GM18861 (cell line): ENCODE results near the gene PRKN.
A peak's percentile ranks its signal among the peaks of the same experiment; 100 is the strongest.

Experiments used
- ATAC-seq: cut with Tn5 transposase; IDR thresholded peaks from one replicate; pipeline ENCODE4 v1.9.1; 2021; ENCODE audit not compliant: unreplicated experiment

PRKN gene

DNA sequence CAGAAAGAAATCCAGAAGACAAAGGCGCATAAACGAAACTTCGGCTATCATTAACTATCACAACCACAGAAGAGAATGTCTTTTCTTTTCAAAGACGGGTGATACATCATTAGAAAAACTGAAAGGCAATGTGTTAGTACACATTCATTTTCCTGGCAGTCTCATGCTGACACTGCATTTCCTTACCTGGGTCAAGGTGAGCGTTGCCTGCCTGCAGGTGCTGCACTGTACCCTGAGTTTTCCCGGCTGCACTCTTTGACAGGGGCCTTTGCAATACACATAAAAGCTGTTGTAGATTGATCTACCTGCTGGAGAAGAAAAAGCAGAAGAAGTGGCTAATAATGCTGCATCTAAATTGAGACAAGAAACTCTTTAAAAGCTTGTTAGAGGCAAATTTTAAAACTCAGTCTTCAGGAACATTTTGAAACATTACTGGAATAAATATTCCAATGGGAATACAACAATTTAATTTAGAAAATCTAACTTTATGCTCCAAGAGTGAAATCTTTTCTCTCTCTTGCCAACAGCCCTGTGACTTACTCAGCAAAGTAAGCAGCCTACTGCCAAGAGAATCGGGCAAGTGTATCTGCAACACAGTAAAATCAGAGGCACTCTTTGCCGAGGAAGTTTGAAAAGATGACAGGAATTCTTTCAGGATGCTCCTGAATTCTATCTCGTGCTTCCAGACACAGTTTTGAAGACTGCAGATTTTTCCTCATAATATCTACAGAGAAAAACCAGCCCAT lies 526.4 kb downstream of the PRKN start:
- no peak for ATAC-seq

DNA sequence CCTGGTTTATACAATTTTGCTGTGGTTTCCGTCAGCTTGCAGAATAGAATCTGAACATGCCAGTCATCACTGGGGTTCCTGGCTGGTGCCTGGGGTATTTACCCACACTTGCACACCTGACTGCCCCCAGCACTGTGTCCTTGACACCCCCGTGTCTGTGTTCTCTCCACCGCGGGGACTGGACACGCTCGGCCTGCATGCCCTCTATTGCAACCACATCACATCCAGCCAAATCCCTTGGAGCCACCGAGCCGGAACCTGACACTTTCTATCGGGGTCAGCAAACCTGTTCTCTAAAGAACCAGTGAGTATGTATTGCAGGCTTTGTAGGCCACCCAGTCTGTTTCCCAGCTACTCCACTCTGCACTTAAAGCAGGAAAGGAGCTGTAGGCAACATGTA lies 527.5 kb downstream of the PRKN start:
- ATAC-seq, result no peak

DNA sequence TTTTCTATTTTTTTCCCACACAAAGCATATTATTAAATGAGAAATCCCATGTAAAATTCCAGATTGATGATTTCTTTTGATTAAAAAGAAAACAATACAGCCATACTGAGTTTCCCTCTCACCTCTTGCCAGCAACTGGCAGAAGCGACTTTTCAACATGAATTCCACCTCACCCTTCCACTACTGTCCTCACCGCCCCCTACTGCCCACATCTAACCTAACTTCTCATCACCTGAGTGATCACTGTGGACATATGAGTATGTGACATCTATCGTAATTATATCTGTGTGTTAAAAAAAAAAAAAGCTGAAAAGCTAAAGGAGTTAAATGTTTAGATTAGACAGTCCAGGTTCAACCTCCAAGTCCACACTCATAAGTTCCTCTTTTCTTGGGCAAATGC lies 528.6 kb downstream of the PRKN start:
- ATAC-seq, result no peak

DNA sequence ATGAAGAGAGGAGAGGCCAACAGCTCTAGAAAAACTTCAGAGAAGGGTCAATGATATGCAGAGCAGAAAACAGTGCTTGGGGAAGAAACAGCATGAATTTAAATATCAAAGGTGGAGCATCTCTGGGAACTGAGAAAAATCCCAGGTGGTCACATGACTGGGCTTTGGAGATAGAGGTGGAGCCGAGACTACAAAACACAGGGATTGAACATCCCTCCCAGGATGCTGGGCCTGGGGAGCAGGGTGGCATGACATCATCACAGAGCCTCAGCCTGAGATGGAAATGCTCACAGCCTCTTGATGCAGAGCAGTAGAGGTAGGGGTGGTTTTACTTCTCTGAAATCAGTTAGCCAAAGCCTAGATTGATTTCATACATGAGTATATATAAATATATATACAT lies 529.5 kb downstream of the PRKN start:
- no peak for ATAC-seq

DNA sequence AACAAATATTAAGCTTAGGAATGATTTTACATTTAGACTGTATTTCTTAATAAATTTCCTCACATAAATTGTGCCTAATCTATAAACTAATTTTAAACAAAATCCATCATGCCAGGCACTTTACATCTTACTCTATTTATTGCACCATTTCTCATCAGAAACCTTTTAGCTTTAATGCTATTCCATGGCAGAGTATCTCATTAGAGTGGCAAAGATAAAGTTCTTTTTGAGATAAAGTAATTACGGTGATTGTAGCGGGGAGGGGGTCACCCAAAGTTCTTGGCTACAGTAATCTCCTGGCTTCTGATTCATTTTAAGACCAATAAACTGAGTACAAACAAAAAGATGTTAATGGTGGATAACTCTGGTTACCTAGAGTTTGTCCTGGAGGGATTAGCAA lies 532.1 kb downstream of the PRKN start:
- ATAC-seq, result no peak

DNA sequence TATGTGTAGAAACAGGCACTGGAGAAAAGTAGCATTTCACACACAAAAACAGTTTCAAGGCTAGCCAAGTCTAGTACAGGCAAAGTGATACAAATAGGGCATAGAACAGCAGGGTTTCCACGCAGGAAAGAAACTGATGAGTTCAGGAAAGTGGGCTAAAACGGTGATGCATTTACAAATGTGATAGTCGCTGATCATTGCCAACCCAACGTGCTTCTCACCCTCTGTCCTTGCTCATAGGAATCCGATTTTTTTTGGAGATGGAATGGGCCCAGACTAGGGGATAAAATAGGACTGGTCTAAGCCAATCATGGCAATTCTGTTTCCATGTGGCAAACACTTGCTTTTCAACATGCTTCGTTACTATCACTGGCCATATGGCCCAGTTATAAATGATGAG lies 536.6 kb downstream of the PRKN start:
- ATAC-seq, result no peak

DNA sequence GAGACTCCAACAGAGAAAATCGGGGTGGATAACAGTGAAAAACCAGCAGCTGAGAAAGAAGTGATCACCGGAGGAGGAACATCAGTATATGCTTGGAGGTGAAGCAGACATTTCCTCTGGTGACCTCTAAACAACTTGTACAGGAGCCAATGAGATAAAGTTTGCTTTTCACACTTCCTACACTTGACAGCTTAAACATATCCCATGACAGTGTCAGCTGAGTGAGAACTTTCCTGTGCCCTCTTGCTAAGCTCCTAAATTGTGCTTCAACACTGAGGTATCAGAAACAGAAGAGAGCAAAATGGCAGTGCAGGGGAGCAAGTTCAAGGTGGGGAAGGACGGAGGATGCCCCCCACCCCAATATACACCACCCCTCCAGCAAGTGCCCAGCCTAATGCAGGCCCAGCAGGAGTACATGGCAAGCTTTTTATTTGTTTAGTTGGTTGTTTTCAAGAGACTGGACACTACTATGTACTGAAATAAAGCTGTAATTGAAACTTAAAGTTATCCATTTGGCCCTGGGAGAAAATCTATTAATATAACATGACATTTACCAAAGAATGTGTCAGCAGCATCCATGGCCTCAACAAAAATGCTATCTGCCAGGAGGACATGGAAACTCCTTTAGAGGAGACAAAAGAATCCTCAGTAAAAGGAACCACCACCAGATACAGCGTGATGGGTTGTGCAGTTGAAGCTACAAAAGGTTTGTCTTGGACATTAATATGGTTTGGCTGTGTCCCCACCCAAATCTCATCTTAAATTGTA lies 540.2 kb downstream of the PRKN start:
- no peak for ATAC-seq

DNA sequence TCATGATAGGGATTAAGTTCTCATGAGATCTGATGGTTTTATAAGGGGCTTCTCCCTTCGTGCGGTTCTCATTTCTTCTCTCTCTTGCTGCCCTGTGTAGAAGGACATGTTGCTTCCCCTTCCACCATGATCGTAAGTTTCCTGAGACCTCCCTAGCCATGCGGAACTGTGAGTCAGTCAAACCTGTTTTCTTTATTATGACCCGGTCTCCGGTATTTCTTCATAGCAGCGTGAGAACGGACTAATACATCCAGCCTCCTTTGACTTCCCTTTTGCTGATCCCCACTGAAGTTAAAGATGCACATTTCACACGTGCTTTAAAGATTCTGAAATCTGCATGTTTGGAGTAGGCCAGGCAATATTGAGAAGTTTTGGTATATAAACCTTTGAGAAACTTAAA lies 543.1 kb downstream of the PRKN start:
- ATAC-seq, result no peak

DNA sequence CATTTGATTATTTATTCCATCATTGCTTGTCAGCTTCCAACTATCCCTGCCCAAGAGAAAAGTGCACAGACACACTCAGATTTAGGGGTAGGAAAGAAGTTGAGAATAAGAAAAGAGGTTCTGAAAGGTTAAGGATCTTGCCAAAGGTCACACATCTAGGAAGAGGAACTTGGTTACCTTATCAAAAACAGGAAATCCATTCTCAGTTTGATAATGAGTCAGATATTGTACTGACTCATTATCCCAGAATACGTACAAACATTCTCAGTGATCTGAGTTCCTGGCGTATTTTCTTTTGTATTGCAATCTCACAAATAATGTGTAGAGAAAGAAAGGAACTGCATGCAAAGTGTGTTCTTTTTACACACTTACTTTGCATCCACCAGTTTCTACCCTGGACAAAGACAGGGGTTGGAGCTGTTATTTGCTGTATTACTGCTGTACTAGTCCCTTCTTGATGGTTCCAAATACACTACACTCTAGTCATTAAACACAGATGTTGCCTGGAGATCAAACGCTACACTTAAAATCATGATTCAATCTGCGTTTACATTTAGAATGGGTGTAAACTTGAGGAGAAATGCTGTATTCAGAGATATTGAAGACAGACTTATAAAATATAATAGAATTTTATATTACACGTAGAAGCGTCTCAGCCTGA lies 545.7 kb downstream of the PRKN start:
- ATAC-seq, result no peak

DNA sequence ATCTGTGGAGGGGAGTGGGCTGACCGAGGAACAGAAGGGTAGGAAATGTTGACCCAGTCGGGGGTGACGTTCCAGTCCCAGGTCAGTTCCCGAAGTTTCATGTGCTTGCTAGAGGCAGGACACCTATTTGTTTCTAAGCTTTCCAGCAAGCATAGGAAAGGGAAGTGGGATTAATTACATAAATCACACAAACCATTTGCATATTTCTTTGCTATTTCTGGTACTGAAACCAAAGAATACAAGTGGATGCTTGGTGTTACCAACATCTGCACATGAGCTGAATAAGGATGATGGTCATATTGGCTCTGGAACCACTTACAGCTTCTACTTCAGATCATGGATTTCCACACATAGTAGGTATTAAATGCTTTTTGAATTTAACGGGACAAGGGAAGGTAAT lies 546.5 kb downstream of the PRKN start:
- ATAC-seq, result no peak

DNA sequence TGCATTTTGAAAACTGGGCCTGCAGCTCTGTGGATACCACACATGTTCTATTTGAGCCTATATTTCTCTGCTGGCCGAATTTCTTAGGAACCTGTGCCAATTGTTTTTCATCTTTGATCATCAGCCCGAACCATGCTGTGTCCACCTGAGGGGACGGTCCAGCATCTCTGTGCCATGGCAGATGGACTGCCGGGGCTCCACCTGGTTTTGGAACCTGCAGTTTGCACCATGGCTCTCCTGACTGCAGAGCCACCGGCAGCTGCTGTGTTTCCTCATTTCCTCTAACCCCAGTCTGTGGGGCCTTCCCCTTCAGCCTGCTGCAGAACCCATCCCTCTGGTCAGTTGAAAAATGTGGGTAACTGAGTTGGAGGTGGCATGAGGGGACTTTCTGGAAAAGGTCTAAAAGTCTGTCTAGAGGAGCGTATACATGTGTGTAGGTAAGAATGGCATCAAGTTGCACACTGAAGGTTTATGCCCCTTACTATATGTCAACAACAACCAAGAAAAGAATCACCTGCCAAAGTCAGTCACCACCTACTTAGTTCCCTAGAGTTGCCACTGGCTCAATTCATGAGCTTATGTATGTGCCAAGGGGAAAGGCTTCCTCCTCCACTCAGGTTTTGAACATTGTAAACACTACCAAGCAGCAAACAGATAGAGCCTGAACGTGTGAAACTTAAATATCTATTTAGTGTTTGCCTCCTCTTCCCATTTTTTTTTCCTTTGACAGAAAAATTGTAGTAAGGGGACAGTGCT lies 548.2 kb downstream of the PRKN start:
- no peak for ATAC-seq

DNA sequence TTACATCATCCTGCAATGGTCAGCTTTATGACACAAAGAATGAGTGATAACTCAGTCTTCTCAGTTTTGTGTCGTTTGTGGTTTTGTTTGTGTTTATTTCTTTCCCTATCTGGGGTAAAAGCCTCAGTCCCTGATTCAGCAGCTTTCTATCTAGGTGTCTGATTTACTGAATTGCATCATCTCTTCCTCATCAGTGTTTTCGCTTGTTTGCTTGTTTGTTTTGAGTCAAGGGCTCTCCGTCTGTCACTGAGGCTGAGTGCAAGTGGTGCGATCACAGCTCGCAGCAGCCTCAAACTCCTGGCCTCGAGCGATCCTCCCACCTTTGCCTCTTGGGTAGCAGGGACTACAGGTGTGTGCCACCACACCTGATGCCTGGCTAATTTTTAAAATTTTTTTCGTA lies 548.9 kb downstream of the PRKN start:
- no peak for ATAC-seq

DNA sequence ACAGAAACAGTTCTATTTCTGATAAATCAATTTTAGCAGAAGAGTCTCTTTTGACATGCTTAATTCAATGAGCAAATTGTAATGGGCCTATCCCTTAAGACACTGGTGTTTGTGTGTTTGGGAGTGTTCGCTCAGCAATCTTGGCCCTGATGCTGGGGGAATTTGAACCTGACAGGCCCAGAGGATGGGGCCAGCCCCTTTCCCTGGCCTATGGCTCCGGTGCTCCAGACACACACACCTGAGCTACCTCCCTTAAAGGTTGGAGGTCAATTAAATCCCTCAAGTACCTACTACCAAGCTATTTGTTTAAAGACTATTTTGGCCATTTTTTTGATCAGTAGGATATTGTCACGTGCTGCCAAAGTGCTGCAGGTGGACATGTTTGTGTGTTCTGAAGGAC lies 549.3 kb downstream of the PRKN start:
- no peak for ATAC-seq

DNA sequence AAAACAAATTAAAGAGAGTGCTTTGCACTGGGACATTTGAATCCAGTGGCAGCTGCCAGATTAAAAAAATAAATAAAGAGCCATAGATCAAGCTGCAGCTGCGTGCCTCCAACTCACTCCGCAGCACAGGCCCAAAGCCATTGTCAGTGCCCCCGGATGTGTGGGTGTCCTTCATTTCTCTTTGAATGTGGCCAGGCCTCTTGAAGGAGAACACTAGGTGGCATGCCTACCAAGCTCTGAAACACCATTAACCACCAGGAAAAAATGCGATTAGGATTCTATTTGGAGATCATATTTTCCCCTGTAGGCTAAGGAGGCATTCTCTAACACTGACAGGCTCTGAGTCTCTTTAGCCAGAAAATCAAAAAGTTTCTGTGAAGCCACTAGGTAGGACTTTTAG lies 549.8 kb downstream of the PRKN start:
- ATAC-seq, result no peak

DNA sequence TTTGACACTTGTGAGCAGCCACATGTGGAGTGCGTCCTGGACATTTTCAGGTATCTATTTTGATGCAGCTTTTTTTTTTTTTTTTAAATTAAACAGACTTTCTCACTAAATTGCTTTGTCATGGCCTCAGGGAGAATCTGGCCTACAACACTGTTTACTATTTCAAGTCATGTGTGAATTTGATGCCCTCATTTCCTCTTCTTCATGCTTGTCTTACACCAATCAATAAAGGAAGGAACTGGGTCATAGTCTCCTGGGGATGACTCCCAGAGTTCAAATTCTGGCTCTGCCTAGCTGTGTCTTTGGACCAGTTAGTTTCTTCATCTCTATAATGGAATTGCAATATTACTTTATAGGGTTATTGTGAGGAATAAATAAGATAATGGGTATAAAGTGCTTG lies 554.1 kb downstream of the PRKN start:
- no peak for ATAC-seq

DNA sequence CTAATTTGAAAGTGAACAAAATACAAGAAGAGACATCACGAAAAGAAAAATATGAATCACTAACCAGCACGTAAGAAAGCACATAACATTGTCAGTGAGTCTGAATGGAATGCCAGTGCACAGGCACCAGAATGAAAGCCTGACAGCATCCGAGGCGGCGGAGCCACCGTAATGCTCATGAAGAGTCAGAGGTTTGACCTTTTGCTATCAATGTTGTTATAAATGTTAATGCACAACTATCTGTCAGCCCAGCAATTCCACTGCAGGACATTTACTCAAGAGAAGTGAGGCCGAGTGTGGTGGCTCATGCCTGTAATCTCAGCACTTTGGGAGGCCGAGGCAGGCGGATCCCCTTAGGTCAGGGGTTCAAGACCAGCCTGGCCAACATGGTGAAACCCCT lies 562.1 kb downstream of the PRKN start:
- ATAC-seq, result no peak

DNA sequence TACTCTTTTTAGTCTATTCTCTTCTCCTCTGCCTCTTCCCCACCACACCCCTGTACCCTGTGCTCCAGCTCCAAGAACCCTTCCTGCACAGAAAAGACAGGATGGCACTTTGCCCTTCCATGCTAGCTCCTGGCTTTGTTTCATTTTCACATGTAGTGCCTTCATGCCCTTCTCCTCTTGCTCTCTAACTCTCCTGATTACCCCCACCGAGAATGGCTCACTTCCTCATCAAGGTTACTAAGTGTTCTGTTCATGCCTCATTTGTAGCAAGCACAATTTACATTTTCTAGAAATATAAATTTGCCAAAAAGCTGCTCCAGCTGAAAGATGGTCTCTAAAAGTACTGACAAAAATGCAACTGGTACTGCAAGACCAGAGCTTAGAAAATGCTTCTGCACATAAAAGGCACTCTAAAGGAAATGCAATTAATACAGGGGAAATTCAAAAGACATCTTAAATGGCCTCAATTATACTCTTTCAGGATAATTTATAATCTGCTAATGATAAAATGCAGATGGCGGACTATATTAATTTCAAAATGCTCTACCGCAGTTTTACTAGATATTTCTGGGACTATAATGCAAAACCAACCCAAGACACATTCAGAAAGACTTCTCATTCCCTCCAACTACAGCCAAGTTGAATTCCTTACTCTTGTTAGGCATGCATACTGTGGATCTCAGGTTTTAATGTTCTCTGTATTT lies 570.2 kb downstream of the PRKN start:
- peak; percentile 98 for ATAC-seq

DNA sequence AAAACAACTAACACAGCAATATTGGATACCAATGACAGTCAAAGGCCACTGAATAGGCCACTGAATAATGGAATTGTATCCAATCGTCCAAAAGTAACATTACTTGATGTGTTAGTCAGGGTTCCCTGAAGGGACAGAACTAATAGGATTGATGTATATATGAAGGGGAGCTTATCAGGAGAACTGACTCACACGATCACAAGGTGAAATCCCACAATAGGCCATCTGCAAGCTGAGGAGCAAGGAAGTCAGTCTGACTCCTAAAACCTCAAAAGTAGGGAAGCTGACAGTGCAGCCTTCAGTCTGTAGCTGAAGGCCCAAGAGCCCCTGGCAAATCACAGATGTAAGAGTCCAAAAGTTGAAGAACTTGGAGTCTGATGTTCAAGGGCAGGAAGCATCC lies 571.4 kb downstream of the PRKN start:
- ATAC-seq, result no peak

DNA sequence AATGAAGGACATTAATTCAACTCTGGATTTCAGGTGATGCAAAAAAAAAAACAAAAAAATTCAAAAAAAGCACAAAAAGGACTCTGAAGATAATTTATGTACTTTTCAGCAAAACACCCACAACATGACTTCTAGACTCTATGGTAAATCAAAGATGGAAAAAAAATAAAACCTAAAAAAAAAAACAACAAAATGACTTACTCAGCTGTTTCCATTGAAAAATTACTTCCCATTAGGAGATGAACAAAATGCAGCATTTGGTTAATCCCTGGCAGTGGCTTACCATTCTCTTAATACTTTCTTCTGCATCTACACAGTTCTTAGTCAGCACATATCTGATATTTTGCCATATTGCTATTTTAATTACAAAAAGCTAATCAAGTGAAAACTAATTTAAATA lies 572.6 kb downstream of the PRKN start:
- ATAC-seq, result no peak

DNA sequence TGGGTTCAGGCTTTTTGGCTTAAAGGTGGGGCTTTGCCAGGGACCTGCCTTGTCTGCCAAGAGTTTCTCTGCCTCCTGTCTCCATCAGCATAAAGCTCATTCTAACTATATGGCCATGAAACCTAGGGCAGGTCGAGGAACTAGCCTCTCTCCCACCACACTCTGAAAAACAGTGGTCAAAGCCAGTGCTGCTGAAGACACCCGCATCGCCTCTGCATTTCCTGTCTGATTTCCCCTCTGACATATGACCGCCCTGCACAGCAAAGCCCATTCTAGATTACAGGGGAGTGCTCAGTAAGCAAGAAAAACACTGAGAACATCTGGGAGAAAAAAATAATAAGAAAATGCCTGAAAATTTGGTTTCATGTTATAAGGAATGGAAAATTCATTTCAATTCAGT lies 573.6 kb downstream of the PRKN start:
- ATAC-seq, result no peak

DNA sequence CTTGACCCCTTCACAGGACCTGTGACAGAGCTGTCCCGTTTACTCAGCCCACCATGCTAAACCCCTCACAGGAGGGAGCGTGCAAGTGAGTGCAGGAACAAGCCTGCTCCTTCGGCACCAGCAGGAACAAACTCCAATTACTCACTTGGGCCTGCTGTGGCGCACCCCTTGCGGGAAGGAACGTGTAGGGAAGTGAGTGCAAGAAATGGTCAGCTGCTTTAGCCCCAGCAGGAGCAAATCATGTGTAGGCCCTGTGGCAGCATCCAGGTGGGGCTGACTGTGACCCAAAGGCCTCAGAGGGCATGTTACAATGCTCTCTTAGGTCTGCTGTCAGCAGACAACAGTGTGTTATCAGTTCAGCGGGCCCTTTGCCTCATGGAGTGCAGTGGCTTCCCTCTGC lies 574.4 kb downstream of the PRKN start:
- no peak for ATAC-seq
